HG03103 (cell line): ENCODE measurements around the gene ANKRD26.
"Not testable (repeated sequence)": the region's sequence is repeated elsewhere in the genome, so short reads cannot be mapped to it uniquely, and the experiment has no call there.

Source experiments
- ATAC-seq: cut with Tn5 transposase; IDR thresholded peaks from one replicate; pipeline ENCODE4 v1.9.1; 2021; ENCODE audit warnings: low read depth; ENCODE audit not compliant: unreplicated experiment

ANKRD26 gene

GRCh38 chr10:27099916-27100812 lies at the start of gene ANKRD26:
TSS of gene ANKRD26 (minus strand) at chr10:27100494. CDS start at chr10:27100326, 168 bp downstream.
- peak; percentile 74 for ATAC-seq

- ATAC-seq = no peak
These were observed 47.4 kb upstream of the ANKRD26 start for GRCh38 chr10:27147701-27148100.

GRCh38 chr10:27145937-27146336 lies 45.6 kb upstream of the ANKRD26 start:
- ATAC-seq = no peak

GRCh38 chr10:27143686-27144085 lies 43.4 kb upstream of the ANKRD26 start:
- no peak for ATAC-seq

- ATAC-seq = no peak
These were observed 38.0 kb upstream of the ANKRD26 start for GRCh38 chr10:27138277-27138676.

- ATAC-seq = no peak
These were observed 34.1 kb upstream of the ANKRD26 start for GRCh38 chr10:27134371-27134770.

GRCh38 chr10:27108165-27108564 lies 7.9 kb upstream of the ANKRD26 start:
- ATAC-seq = no peak

- no peak for ATAC-seq
These were observed 4.6 kb upstream of the ANKRD26 start for GRCh38 chr10:27104919-27105318.

- no peak for ATAC-seq
These were observed 586 bp upstream of the ANKRD26 start for GRCh38 chr10:27100813-27101347.

GRCh38 chr10:27099448-27099847 lies 846 bp downstream of the ANKRD26 start:
- ATAC-seq = no peak

- no peak for ATAC-seq
These were observed 11.9 kb downstream of the ANKRD26 start for GRCh38 chr10:27088119-27089044.

GRCh38 chr10:27072436-27073114 lies 27.7 kb downstream of the ANKRD26 start:
- ATAC-seq = no peak

- no peak for ATAC-seq
These were observed 31.9 kb downstream of the ANKRD26 start for GRCh38 chr10:27068217-27068891.

- ATAC-seq = no peak
These were observed 35.2 kb downstream of the ANKRD26 start for GRCh38 chr10:27065084-27065483.

- no peak for ATAC-seq
These were observed 47.6 kb downstream of the ANKRD26 start for GRCh38 chr10:27052656-27053055.

GRCh38 chr10:27045247-27045646 lies 55.0 kb downstream of the ANKRD26 start:
- not testable (repeated sequence) for ATAC-seq

- no peak for ATAC-seq
These were observed 59.1 kb downstream of the ANKRD26 start for GRCh38 chr10:27041196-27041595.

- no peak for ATAC-seq
These were observed 62.1 kb downstream of the ANKRD26 start for GRCh38 chr10:27038168-27038567.

- no peak for ATAC-seq
These were observed 65.1 kb downstream of the ANKRD26 start for GRCh38 chr10:27035163-27035562.

GRCh38 chr10:27030060-27030459 lies 70.2 kb downstream of the ANKRD26 start:
- no peak for ATAC-seq
